Stimulated activated CD4-positive, alpha-beta T cell treated with anti-CD3 and anti-CD28 coated beads, TNF-alpha, amount 100 ng/mL, for 4 hours (primary cell): ENCODE measurements around the gene IL1RL1.

ENCODE experiments used
- DNase-seq, 3 experiments: peaks; one replicate each; pipeline ENCODE4 v3.0.0-alpha.2; 2020; ENCODE audit warnings: low read depth in 3 of 3

IL1RL1 gene

GRCh38 chr2:102367331-102367971 lies 56.1 kb downstream of the IL1RL1 start:
- no peak for DNase-seq

- DNase-seq, result no peak
These were observed 57.2 kb downstream of the IL1RL1 start for GRCh38 chr2:102368461-102369109.

GRCh38 chr2:102369866-102370265 lies 58.5 kb downstream of the IL1RL1 start:
- no peak for DNase-seq

- no peak for DNase-seq
These were observed 64.8 kb downstream of the IL1RL1 start for GRCh38 chr2:102376052-102376591.

- no peak for DNase-seq
These were observed 72.4 kb downstream of the IL1RL1 start for GRCh38 chr2:102383722-102384121.

GRCh38 chr2:102385522-102385921 lies 74.2 kb downstream of the IL1RL1 start:
- no peak for DNase-seq

- no peak for DNase-seq
These were observed 74.6 kb downstream of the IL1RL1 start for GRCh38 chr2:102386004-102386403.

GRCh38 chr2:102386867-102387541 lies 75.6 kb downstream of the IL1RL1 start:
- no peak for DNase-seq

GRCh38 chr2:102387763-102388546 lies 76.6 kb downstream of the IL1RL1 start:
- no peak for DNase-seq

GRCh38 chr2:102391565-102391964 lies 80.2 kb downstream of the IL1RL1 start:
- DNase-seq, result no peak

GRCh38 chr2:102392096-102392495 lies 80.7 kb downstream of the IL1RL1 start:
- no peak for DNase-seq

GRCh38 chr2:102392942-102393341 lies 81.6 kb downstream of the IL1RL1 start:
- no peak for DNase-seq

- DNase-seq, result no peak
These were observed 84.6 kb downstream of the IL1RL1 start for GRCh38 chr2:102396012-102396411.

- no peak for DNase-seq
These were observed 85.8 kb downstream of the IL1RL1 start for GRCh38 chr2:102397209-102397608.

GRCh38 chr2:102399499-102400141 lies 88.3 kb downstream of the IL1RL1 start:
- no peak for DNase-seq

GRCh38 chr2:102401456-102401855 lies 90.1 kb downstream of the IL1RL1 start:
- DNase-seq, result no peak
